HTERT RPE-1 (cell line): Measurements from ENCODE around the gene CHST7.
"Not testable (repeated sequence)": the region's sequence is repeated elsewhere in the genome, so short reads cannot be mapped to it uniquely, and the experiment has no call there.

Source experiments
- in situ Hi-C: fragments of 300-500 bp; cut with MboI; formaldehyde crosslinking; loops from 4 replicates; pipeline ENCODE4 v1.14.3; 2020; ENCODE audit warnings: low sequenced_read_pairs

Gene CHST7

GRCh38 chrX:46573331-46573891 lies at the start of gene CHST7:
Gene CHST7, plus strand, starts transcription at chrX:46573765. Its CDS starts 167 bp downstream, at chrX:46573932.
- in situ Hi-C loops = no loop called here

- in situ Hi-C loops = not testable (repeated sequence)
These were observed 44.9 kb upstream of the CHST7 start for GRCh38 chrX:46528640-46529039.

- in situ Hi-C loops = not testable (repeated sequence)
These were observed 43.7 kb upstream of the CHST7 start for GRCh38 chrX:46529740-46530403.

GRCh38 chrX:46530404-46530908 lies 43.1 kb upstream of the CHST7 start:
- in situ Hi-C loops = not testable (repeated sequence)

- in situ Hi-C loops = no loop called here
These were observed 42.1 kb upstream of the CHST7 start for GRCh38 chrX:46531442-46531841.

- in situ Hi-C loops = no loop called here
These were observed 30.1 kb upstream of the CHST7 start for GRCh38 chrX:46543441-46543840.

GRCh38 chrX:46544527-46544926 lies 29.0 kb upstream of the CHST7 start:
- in situ Hi-C loops = not testable (repeated sequence)

- in situ Hi-C loops = no loop called here
These were observed 28.2 kb upstream of the CHST7 start, which contains the start of gene ZNF674 for GRCh38 chrX:46545111-46546005. Gene ZNF674, minus strand, starts transcription at chrX:46545421. Its CDS starts 3,334 bp downstream, at chrX:46542087.

GRCh38 chrX:46547857-46548256 lies 25.7 kb upstream of the CHST7 start:
- in situ Hi-C loops = no loop called here

GRCh38 chrX:46549914-46550313 lies 23.7 kb upstream of the CHST7 start:
- in situ Hi-C loops = no loop called here

GRCh38 chrX:46551494-46552128 lies 22.0 kb upstream of the CHST7 start:
- in situ Hi-C loops = no loop called here

GRCh38 chrX:46553935-46554334 lies 19.6 kb upstream of the CHST7 start:
- in situ Hi-C loops = no loop called here

- in situ Hi-C loops = no loop called here
These were observed 18.6 kb upstream of the CHST7 start for GRCh38 chrX:46554942-46555341.

GRCh38 chrX:46559062-46559461 lies 14.5 kb upstream of the CHST7 start:
- in situ Hi-C loops = no loop called here

GRCh38 chrX:46561824-46562657 lies 11.5 kb upstream of the CHST7 start:
- in situ Hi-C loops = no loop called here

- in situ Hi-C loops = no loop called here
These were observed 6.2 kb upstream of the CHST7 start for GRCh38 chrX:46567388-46567787.

- in situ Hi-C loops = no loop called here
These were observed 3.9 kb upstream of the CHST7 start for GRCh38 chrX:46569621-46570020.

- in situ Hi-C loops = no loop called here
These were observed 1.9 kb upstream of the CHST7 start for GRCh38 chrX:46571423-46572339.

GRCh38 chrX:46572340-46572936 lies 1.1 kb upstream of the CHST7 start:
- in situ Hi-C loops = no loop called here
